Pancreas (tissue), 10 donors: ENCODE results near the gene PSMA3. TPM values are rescaled to one million over a fixed set of nuclear protein-coding genes. Genes with fewer than 3 reads are reported as not detected.

Experiments
- ATAC-seq, 4 donors: fragments of 200-7000 bp; cut with Tn5 transposase; one replicate each; pipeline versions ENCODE4 v1.8.0 to v1.9.1; 2020; ENCODE audit warnings: mild to moderate bottlenecking in 4 of 4, moderate library complexity in 4 of 4
- DNase-seq, 6 donors: peaks; one replicate each; pipeline ENCODE4 v3.0.0-alpha.2; 2020
- FAIRE-seq: peaks from 2 replicates; lab custom pipeline; 2012; peaks lifted over from hg19 to GRCh38; lab: Jason Lieb, UNC
- H3K27ac ChIP-seq, 4 donors: fragments of 200-600 bp; sonication (generic); 1 replicate in 3 of 4; 2 replicates in 1 of 4; pipeline versions ENCODE4 v1.5.0 to v1.8.0; 2020
- H3K27me3 ChIP-seq, 4 donors: fragments of 200-600 bp; one replicate each; pipeline ENCODE4 v1.8.0; 2021
- H3K36me3 ChIP-seq, 3 donors: fragments of 200-600 bp; sonication (generic) in 1 of 3; one replicate each; pipeline versions ENCODE4 v1.5.0 to v1.8.0; 2020 to 2021
- H3K4me1 ChIP-seq, 3 donors: fragments of 200-600 bp; one replicate each; pipeline ENCODE4 v1.8.0; 2021
- H3K4me3 ChIP-seq, 4 donors: fragments of 200-600 bp; sonication (generic) in 2 of 4; one replicate each; pipeline versions ENCODE4 v1.5.0 to v1.8.0; 2020 to 2021
- H3K9me3 ChIP-seq, 4 donors: fragments of 200-600 bp; one replicate each; pipeline ENCODE4 v1.8.0; 2021
- CTCF ChIP-seq, 4 donors: fragments of 200-600 bp; sonication (generic) in 3 of 4; IDR thresholded peaks; one replicate each; pipeline versions ENCODE4 v1.5.0 to v1.8.0; 2021; ENCODE audit warnings: antibody characterized with exemption in 4 of 4
- whole genome bisulfite sequencing, 2 donors: extraction: QIAGEN DNeasy Blood & Tissue Kit; methylation state at CpG; one replicate each; pipeline ENCODE4 v1.1.7; 2013; 5-methylcytosine and 5-hydroxymethylcytosine counted together
- intact Hi-C, 3 donors: fragments of 100-400 bp; cut with DNase I; formaldehyde crosslinking; loops; one replicate each; pipeline versions ENCODE4 v1.11.1 to v1.14.2; 2022
- polyA plus RNA-seq, 2 donors: library from polyadenylated mRNA; stranded (reverse); fragments of 200-250 nt; gene quantifications; one replicate each; pipeline ENCODE4 v1.2.3, GENCODE V29; 2013
- total RNA-seq, 6 donors: library from RNA; stranded (reverse); fragmentation: NEBNext Ultra II Directional in 4 of 6; extraction: Animal tissue kit (Norgen Biotek cat#: 25700) in 4 of 6; gene quantifications; one replicate each; pipeline versions ENCODE4 v1.2.1 to v1.2.4, GENCODE V29; 2021 to 2023
- donor health status: healthy with polysubstance abuse.
- donor health status: DM: no; HTN: no; CAD: no; lungs with moderate emphysema.
- donor health status: DM: no; HTN: no; CAD: no.
- donor health status: control.
- donor health status: control.
- donor health status: Bipolar disorder and iron deficiency.
- donor health status: DM: yes; HTN: yes; CAD: no.
- donor health status: DM: no; HTN: no; CAD: no.
- donor health status: DM: no; HTN: no; CAD: no.
- donor health status: DM: yes; HTN: yes; CAD: no.

The PSMA3 gene
- total and polyA plus RNA-seq, 8 donors = 40.0 to 74.7 (median 62.6) TPM

- no peak overlapping the region for H3K27ac ChIP-seq
- ATAC-seq (no peak), DNase-seq (no peak), FAIRE-seq (no peak)
- no peaks in the 10 kb centered on the region for H3K9me3 ChIP-seq
- no peak for TF ChIP-seq CTCF (IDR thresholded peaks at IDR 0.05)
- intact Hi-C loops = no loop called here
- H3K4me3 ChIP-seq = no peak overlapping the region
- H3K27me3 ChIP-seq = no peaks in the 10 kb centered on the region
- 55 to 67% methylated on average over 3 of the region's 3 CpGs for WGBS, 2 donors
- H3K4me1 ChIP-seq = peaks cover 10 to 18% (median 16%) of the 10 kb centered on the region in 3 donors
- peaks cover 0 to 5% (median 3%) of the 10 kb centered on the region in 3 donors for H3K36me3 ChIP-seq
These were observed 56.8 kb downstream of the PSMA3 start for GRCh38 chr14:58301416-58301815.

- FAIRE-seq = no peak
- peaks cover 0 to 5% (median 3%) of the 10 kb centered on the region in 3 donors for H3K36me3 ChIP-seq
- H3K27ac ChIP-seq = no peak overlapping the region
- TF ChIP-seq CTCF (IDR thresholded peaks at IDR 0.05) = no peak
- no peak for ATAC-seq
- no peaks in the 10 kb centered on the region for H3K9me3 ChIP-seq
- intact Hi-C loops = no loop called here
- peaks cover 3 to 9% (median 8%) of the 10 kb centered on the region in 3 donors for H3K4me1 ChIP-seq
- H3K27me3 ChIP-seq = no peaks in the 10 kb centered on the region
- 63 to 74% methylated on average over 2 of the region's 2 CpGs for WGBS, 2 donors
- H3K4me3 ChIP-seq = no peak overlapping the region
- no peak for DNase-seq
These were observed 61.1 kb downstream of the PSMA3 start for GRCh38 chr14:58305730-58306129.

GRCh38 chr14:58307597-58308316 is 63.1 kb downstream of the PSMA3 start:
- no peak for DNase-seq
- WGBS, 2 donors = 62 to 65% methylated on average over 8 of the region's 8 CpGs
- no peaks in the 10 kb centered on the region for H3K9me3 ChIP-seq
- no peak for TF ChIP-seq CTCF (IDR thresholded peaks at IDR 0.05)
- H3K4me3 ChIP-seq = no peak overlapping the region
- no peak for FAIRE-seq
- H3K27me3 ChIP-seq = no peaks in the 10 kb centered on the region
- peaks cover 0 to 7% (median 5%) of the 10 kb centered on the region in 3 donors for H3K36me3 ChIP-seq
- no peaks in the 10 kb centered on the region for H3K4me1 ChIP-seq
- no peak overlapping the region for H3K27ac ChIP-seq
- ATAC-seq = no peak
- intact Hi-C loops = no loop called here

GRCh38 chr14:58309086-58309485 is 64.4 kb downstream of the PSMA3 start:
- no peaks in the 10 kb centered on the region for H3K4me1 ChIP-seq
- peaks cover 0 to 5% (median 4%) of the 10 kb centered on the region in 3 donors for H3K36me3 ChIP-seq
- no peak overlapping the region for H3K4me3 ChIP-seq
- H3K9me3 ChIP-seq = no peaks in the 10 kb centered on the region
- FAIRE-seq (no peak), ATAC-seq (no peak), DNase-seq (no peak)
- H3K27me3 ChIP-seq = no peaks in the 10 kb centered on the region
- H3K27ac ChIP-seq = no peak overlapping the region
- intact Hi-C loops = no loop called here
- no peak for TF ChIP-seq CTCF (IDR thresholded peaks at IDR 0.05)
- WGBS, 2 donors = 71 to 74% methylated on average over 2 of the region's 2 CpGs

- Histone ChIP-seq H3K4me3 (no peak overlapping the region), H3K27me3 (no peaks in the 10 kb centered on the region), H3K36me3 (peaks cover 0 to 13% (median 8%) of the 10 kb centered on the region in 3 donors), H3K4me1 (no peaks in the 10 kb centered on the region), H3K9me3 (no peaks in the 10 kb centered on the region), H3K27ac (no peak overlapping the region)
- DNase-seq (no peak), FAIRE-seq (no peak), ATAC-seq (no peak)
- WGBS, 2 donors = 89 to 100% methylated on average over 1 of the region's 1 CpG
- intact Hi-C loops = no loop called here
- no peak for TF ChIP-seq CTCF (IDR thresholded peaks at IDR 0.05)
These were observed 69.1 kb downstream of the PSMA3 start for GRCh38 chr14:58313699-58314098.
